GM23338 (cell line): ENCODE measurements around the gene TEX54. TPM values are rescaled to one million over a fixed set of nuclear protein-coding genes. Genes with fewer than 3 reads are reported as not detected.

Experiments used
- ATAC-seq: fragments of 200-7000 bp; cut with Tn5 transposase; 3 replicates; pipeline ENCODE4 v1.9.1; 2020
- DNase-seq: peaks from one replicate; pipeline ENCODE4 v3.0.0-alpha.2; 2015; ENCODE audit warnings: low spot score
- H2AFZ ChIP-seq: fragments of 200-600 bp; sonication (generic); 2 replicates; pipeline ENCODE4 v1.8.0; 2016; ENCODE audit warnings: antibody characterized with exemption, mild to moderate bottlenecking, moderate library complexity
- H3F3A ChIP-seq: fragments of 200-600 bp; sonication (generic); replicated peaks from 2 replicates; pipeline ENCODE4 v1.8.0; 2017; ENCODE audit warnings: antibody characterized with exemption, mixed run types, low read depth
- H3K27ac ChIP-seq: fragments of 200-600 bp; sonication (generic); 2 replicates; pipeline ENCODE4 v1.6.1; 2016; ENCODE audit warnings: low read depth
- H3K27me3 ChIP-seq: fragments of 200-600 bp; sonication (generic); 2 replicates; pipeline ENCODE4 v1.8.0; 2016; ENCODE audit warnings: mild to moderate bottlenecking, mixed run types, moderate library complexity; ENCODE audit not compliant: insufficient read depth
- H3K36me3 ChIP-seq: fragments of 200-600 bp; sonication (generic); 2 replicates; pipeline ENCODE4 v1.8.0; 2016; ENCODE audit warnings: mild to moderate bottlenecking; ENCODE audit not compliant: insufficient read depth
- H3K4me1 ChIP-seq: fragments of 200-600 bp; sonication (generic); 2 replicates; pipeline ENCODE4 v1.8.0; 2016; ENCODE audit warnings: mild to moderate bottlenecking, moderate library complexity; ENCODE audit not compliant: insufficient read depth
- H3K4me2 ChIP-seq: fragments of 200-600 bp; sonication (generic); 2 replicates; pipeline ENCODE4 v1.7.1; 2017; ENCODE audit warnings: mixed run types
- H3K4me3 ChIP-seq: fragments of 200-600 bp; sonication (generic); 2 replicates; pipeline ENCODE4 v1.6.1; 2016; ENCODE audit warnings: mixed run types
- H3K79me2 ChIP-seq: fragments of 200-600 bp; sonication (generic); replicated peaks from 2 replicates; pipeline ENCODE4 v1.8.0; 2017; ENCODE audit warnings: mild to moderate bottlenecking; ENCODE audit not compliant: insufficient read depth
- H3K9me2 ChIP-seq: fragments of 200-600 bp; sonication (generic); 2 replicates; pipeline ENCODE4 v1.8.0; 2017; ENCODE audit not compliant: insufficient read depth
- H4K20me1 ChIP-seq: fragments of 200-600 bp; sonication (generic); replicated peaks from 2 replicates; pipeline ENCODE4 v1.8.0; 2017; ENCODE audit warnings: mild to moderate bottlenecking; ENCODE audit not compliant: insufficient read depth
- H3K27ac Mint-ChIP-seq: 2 replicates; pipeline ENCODE4 v1.8.0; 2020; ENCODE audit warnings: inconsistent platforms, mild to moderate bottlenecking, moderate library complexity, mixed read lengths
- H3K27me3 Mint-ChIP-seq: 3 replicates; pipeline ENCODE4 v1.8.0; 2022; ENCODE audit warnings: low read depth, mild to moderate bottlenecking, moderate library complexity, mixed read lengths, inconsistent platforms; ENCODE audit not compliant: insufficient read depth, poor library complexity
- H3K36me3 Mint-ChIP-seq: 3 replicates; pipeline ENCODE4 v1.8.0; 2021; ENCODE audit warnings: low read depth, mild to moderate bottlenecking, inconsistent platforms, moderate library complexity, mixed read lengths
- H3K4me1 Mint-ChIP-seq: 3 replicates; pipeline ENCODE4 v1.8.0; 2020; ENCODE audit warnings: mild to moderate bottlenecking, inconsistent platforms, mixed read lengths
- H3K4me3 Mint-ChIP-seq: 3 replicates; pipeline ENCODE4 v1.8.0; 2021; ENCODE audit warnings: moderate library complexity, mild to moderate bottlenecking, inconsistent platforms, mixed read lengths
- H3K9me3 Mint-ChIP-seq: 3 replicates; pipeline ENCODE4 v1.8.0; 2020; ENCODE audit warnings: moderate library complexity, mild to moderate bottlenecking, inconsistent platforms, mixed read lengths
- CREB1 ChIP-seq: fragments of 250-450 bp; sonication (Bioruptor Pico); IDR thresholded peaks from 2 replicates; pipeline ENCODE4 v1.5.0; 2020; ENCODE audit warnings: low read depth, mild to moderate bottlenecking, moderate library complexity
- NANOG ChIP-seq: IDR thresholded peaks from 2 replicates; pipeline ENCODE4 v1.6.1; 2016; ENCODE audit warnings: antibody characterized with exemption, borderline replicate concordance
- POLR2AphosphoS5 ChIP-seq: IDR thresholded peaks from 2 replicates; pipeline ENCODE4 v1.6.1; 2016; ENCODE audit warnings: antibody characterized with exemption, low read depth
- REST ChIP-seq: IDR thresholded peaks from one replicate; pipeline ENCODE4 v1.6.1; 2018; ENCODE audit warnings: antibody characterized with exemption; ENCODE audit not compliant: unreplicated experiment
- ZNF114 ChIP-seq: fragments of 250-450 bp; sonication (Bioruptor Pico); IDR thresholded peaks from 2 replicates; pipeline ENCODE4 v1.5.0; 2020; ENCODE audit warnings: mild to moderate bottlenecking, moderate library complexity
- polyA plus RNA-seq: library from polyadenylated mRNA; unstranded; fragments of >200 nt; fragmentation: Nextera tagmentation; extraction: Ambion mirVana; gene quantifications from 2 replicates; pipeline ENCODE4 v1.2.1, GENCODE V29; 2016
- total RNA-seq: library from RNA; depleted of rRNA; stranded (reverse); fragments of >200 nt; shearing (Covaris generic); gene quantifications from 2 replicates; pipeline ENCODE4 v1.2.3, GENCODE V29; 2014
- TF ChIP-seq, protein P1 (sequence below), 2 experiments: fragments of 200-600 bp in 1 of 2; sonication (generic) in 1 of 2; conservative IDR thresholded peaks; 2 replicates each; pipeline versions ENCODE4 v1.5.1 to v1.6.1; 2016 to 2017; ENCODE audit warnings: antibody characterized with exemption in 2 of 2, low read depth in 2 of 2, mild to moderate bottlenecking in 2 of 2, moderate library complexity in 1 of 2
- TF ChIP-seq, protein P2 (sequence below): IDR thresholded peaks from 2 replicates; pipeline ENCODE4 v1.6.1; 2016; ENCODE audit warnings: antibody characterized with exemption

The TEX54 gene
- total and polyA plus RNA-seq, 2 experiments from 2014 or later = 1.9 TPM; not detected in 1

GRCh38 chr11:62881579-62882430 is 49.2 kb upstream of the TEX54 start:
- ATAC-seq = no peak; the same call in 2 of the 3 replicates
- Histone ChIP-seq H3K27ac (peak overlapping the region; percentile 95), H4K20me1 (peaks cover 65% of the 10 kb centered on the region), H3K4me1 (peaks cover 35% of the 10 kb centered on the region), H3K9me2 (no peaks in the 10 kb centered on the region), H3K4me2 (peak overlapping the region; percentile 80), H3K27me3 (no peaks in the 10 kb centered on the region), H3K36me3 (peaks cover 61% of the 10 kb centered on the region), H3F3A (peaks cover 76% of the 10 kb centered on the region), H3K79me2 (peaks cover 94% of the 10 kb centered on the region), H2AFZ (no peak overlapping the region), H3K4me3 (peak overlapping the region; percentile 98)
- TF ChIP-seq CREB1 (CRISPR knock-in tag) (peak; percentile 5; the same call in 1 of the 2 replicates), NANOG (no peak), POLR2AphosphoS5 (0 out of 2 replicates have a peak, but pooled peaks have one; percentile 25)
- peaks cover 2% of the 10 kb centered on the region; the same call in 2 of the 3 replicates for H3K9me3 Mint-ChIP-seq
- peaks cover 99% of the 10 kb centered on the region for H3K36me3 Mint-ChIP-seq
- peak overlapping the region; percentile 100 for H3K4me3 Mint-ChIP-seq
- DNase-seq = peak; percentile 96
- peak overlapping the region; percentile 100 for H3K27ac Mint-ChIP-seq
- H3K4me1 Mint-ChIP-seq = peaks cover 59% of the 10 kb centered on the region
- H3K27me3 Mint-ChIP-seq = peaks cover 41% of the 10 kb centered on the region

DNA sequence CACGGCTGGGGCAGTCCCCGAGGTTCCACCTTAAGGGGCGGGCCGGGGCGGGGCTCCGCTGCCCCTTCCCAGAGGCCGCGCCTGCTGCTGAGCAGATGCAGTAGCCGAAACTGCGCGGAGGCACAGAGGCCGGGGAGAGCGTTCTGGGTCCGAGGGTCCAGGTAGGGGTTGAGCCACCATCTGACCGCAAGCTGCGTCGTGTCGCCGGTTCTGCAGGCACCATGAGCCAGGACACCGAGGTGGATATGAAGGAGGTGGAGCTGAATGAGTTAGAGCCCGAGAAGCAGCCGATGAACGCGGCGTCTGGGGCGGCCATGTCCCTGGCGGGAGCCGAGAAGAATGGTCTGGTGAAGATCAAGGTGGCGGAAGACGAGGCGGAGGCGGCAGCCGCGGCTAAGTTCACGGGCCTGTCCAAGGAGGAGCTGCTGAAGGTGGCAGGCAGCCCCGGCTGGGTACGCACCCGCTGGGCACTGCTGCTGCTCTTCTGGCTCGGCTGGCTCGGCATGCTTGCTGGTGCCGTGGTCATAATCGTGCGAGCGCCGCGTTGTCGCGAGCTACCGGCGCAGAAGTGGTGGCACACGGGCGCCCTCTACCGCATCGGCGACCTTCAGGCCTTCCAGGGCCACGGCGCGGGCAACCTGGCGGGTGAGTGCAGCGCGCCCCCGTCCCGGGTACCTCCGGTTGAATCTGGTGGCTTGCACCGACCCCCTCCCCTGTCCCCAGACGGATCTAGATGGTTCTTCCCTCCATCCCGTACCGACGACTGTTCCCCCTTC is 48.4 kb upstream of the TEX54 start, which contains the start of gene SLC3A2:
TSS of gene SLC3A2 (plus strand) at position 94 of the 776 bp plus-strand sequence. CDS start at position 222, 128 bp downstream.
- Mint-ChIP-seq H3K27me3 (peaks cover 41% of the 10 kb centered on the region), H3K36me3 (peaks cover 99% of the 10 kb centered on the region), H3K9me3 (peaks cover 2% of the 10 kb centered on the region; the same call in 2 of the 3 replicates), H3K4me3 (peak within 1 kb of the TSS; percentile 100), H3K4me1 (peaks cover 58% of the 10 kb centered on the region), H3K27ac (peak within 1 kb of the TSS; percentile 100)
- Histone ChIP-seq H3K27me3 (no peaks in the 10 kb centered on the region), H4K20me1 (peaks cover 59% of the 10 kb centered on the region), H3K36me3 (peaks cover 61% of the 10 kb centered on the region), H3K27ac (peak within 1 kb of the TSS; percentile 95), H2AFZ (no peak within 1 kb of the TSS), H3K4me3 (peak within 1 kb of the TSS; percentile 98), H3F3A (peaks cover 72% of the 10 kb centered on the region), H3K4me1 (peaks cover 35% of the 10 kb centered on the region), H3K9me2 (no peaks in the 10 kb centered on the region), H3K79me2 (peaks cover 96% of the 10 kb centered on the region), H3K4me2 (peak within 1 kb of the TSS; percentile 80)
- DNase-seq (peak; percentile 91), ATAC-seq (peak; percentile 88)
- TF ChIP-seq CREB1 (CRISPR knock-in tag) (peak; percentile 40; the same call in 1 of the 2 replicates), POLR2AphosphoS5 (peak; percentile 99), REST (no peak), ZNF114 (no peak)
- TF ChIP-seq, protein P1, sequence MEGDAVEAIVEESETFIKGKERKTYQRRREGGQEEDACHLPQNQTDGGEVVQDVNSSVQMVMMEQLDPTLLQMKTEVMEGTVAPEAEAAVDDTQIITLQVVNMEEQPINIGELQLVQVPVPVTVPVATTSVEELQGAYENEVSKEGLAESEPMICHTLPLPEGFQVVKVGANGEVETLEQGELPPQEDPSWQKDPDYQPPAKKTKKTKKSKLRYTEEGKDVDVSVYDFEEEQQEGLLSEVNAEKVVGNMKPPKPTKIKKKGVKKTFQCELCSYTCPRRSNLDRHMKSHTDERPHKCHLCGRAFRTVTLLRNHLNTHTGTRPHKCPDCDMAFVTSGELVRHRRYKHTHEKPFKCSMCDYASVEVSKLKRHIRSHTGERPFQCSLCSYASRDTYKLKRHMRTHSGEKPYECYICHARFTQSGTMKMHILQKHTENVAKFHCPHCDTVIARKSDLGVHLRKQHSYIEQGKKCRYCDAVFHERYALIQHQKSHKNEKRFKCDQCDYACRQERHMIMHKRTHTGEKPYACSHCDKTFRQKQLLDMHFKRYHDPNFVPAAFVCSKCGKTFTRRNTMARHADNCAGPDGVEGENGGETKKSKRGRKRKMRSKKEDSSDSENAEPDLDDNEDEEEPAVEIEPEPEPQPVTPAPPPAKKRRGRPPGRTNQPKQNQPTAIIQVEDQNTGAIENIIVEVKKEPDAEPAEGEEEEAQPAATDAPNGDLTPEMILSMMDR (conservative IDR thresholded peaks at IDR 0.05; ENCODE audit: low read depth in 2 of 2) = peak; percentile 41 to 75
- TF ChIP-seq, protein P2, sequence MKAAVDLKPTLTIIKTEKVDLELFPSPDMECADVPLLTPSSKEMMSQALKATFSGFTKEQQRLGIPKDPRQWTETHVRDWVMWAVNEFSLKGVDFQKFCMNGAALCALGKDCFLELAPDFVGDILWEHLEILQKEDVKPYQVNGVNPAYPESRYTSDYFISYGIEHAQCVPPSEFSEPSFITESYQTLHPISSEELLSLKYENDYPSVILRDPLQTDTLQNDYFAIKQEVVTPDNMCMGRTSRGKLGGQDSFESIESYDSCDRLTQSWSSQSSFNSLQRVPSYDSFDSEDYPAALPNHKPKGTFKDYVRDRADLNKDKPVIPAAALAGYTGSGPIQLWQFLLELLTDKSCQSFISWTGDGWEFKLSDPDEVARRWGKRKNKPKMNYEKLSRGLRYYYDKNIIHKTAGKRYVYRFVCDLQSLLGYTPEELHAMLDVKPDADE = peak; percentile 18; the same call in 1 of the 2 replicates
